A673 (cell line): ENCODE results near the gene SMYD3. TPM values are rescaled to one million over a fixed set of nuclear protein-coding genes. Genes with fewer than 3 reads are reported as not detected.

Experiments
- BruUV-seq: library from RNA; stranded (reverse); fragments of 400-500 nt; replicated peaks from 2 replicates; lab custom pipeline; 2021; lab: Mats Ljungman, UMichigan
- CTCF ChIA-PET: fragments of 300-600 bp; sonication (Branson Sonifier 250); formaldehyde crosslinking; loops from one replicate; lab custom pipeline; 2022; ENCODE audit warnings: antibody characterized with exemption; lab: Charles Lee
- POLR2A ChIA-PET: fragments of 300-600 bp; sonication (Branson Sonifier 250); formaldehyde crosslinking; loops from one replicate; lab custom pipeline; 2022; ENCODE audit warnings: antibody characterized with exemption; ENCODE audit not compliant: low non-redundant PET; lab: Charles Lee
- DNase-seq: peaks from one replicate; pipeline ENCODE4 v3.0.0-alpha.2; 2015; ENCODE audit warnings: low spot score
- H3K27ac ChIP-seq: fragments of 200-600 bp; sonication (generic); 2 replicates; pipeline ENCODE4 v1.5.1; 2016; ENCODE audit warnings: mixed run types, low read depth, mild to moderate bottlenecking, mixed read lengths, antibody characterized with exemption, low read length; ENCODE audit not compliant: poor library complexity, severe bottlenecking
- H3K27me3 ChIP-seq: fragments of 200-600 bp; sonication (generic); replicated peaks from 2 replicates; pipeline ENCODE4 v1.6.1; 2017; ENCODE audit warnings: mixed run types, low read depth, mild to moderate bottlenecking, mixed read lengths, antibody characterized with exemption, low read length; ENCODE audit not compliant: insufficient read depth, poor library complexity
- H3K36me3 ChIP-seq: fragments of 200-600 bp; sonication (generic); 2 replicates; pipeline ENCODE4 v1.6.1; 2016; ENCODE audit warnings: mixed run types, mild to moderate bottlenecking, mixed read lengths, antibody characterized with exemption, low read length; ENCODE audit not compliant: insufficient read depth, poor library complexity, severe bottlenecking
- H3K4me1 ChIP-seq: fragments of 200-600 bp; sonication (generic); 2 replicates; pipeline ENCODE4 v1.6.1; 2017; ENCODE audit warnings: mixed run types, mild to moderate bottlenecking, mixed read lengths, antibody characterized with exemption, low read length; ENCODE audit not compliant: insufficient read depth, poor library complexity, severe bottlenecking
- H3K4me3 ChIP-seq: fragments of 200-600 bp; sonication (generic); 2 replicates; pipeline ENCODE4 v1.5.1; 2016; ENCODE audit warnings: low read depth, mixed run types, mild to moderate bottlenecking, mixed read lengths, low read length; ENCODE audit not compliant: poor library complexity, severe bottlenecking
- H3K9me3 ChIP-seq: fragments of 200-600 bp; sonication (generic); 2 replicates; pipeline ENCODE4 v1.6.1; 2016; ENCODE audit warnings: mixed run types, low read depth, mild to moderate bottlenecking, mixed read lengths, antibody characterized with exemption, low read length; ENCODE audit not compliant: poor library complexity, severe bottlenecking
- CTCF ChIP-seq: fragments of 300-800, 200-600 bp; sonication (generic); conservative IDR thresholded peaks from 2 replicates; pipeline ENCODE4 v1.5.1; 2017; ENCODE audit warnings: low read depth, mild to moderate bottlenecking, antibody characterized with exemption, low read length, moderate library complexity, mixed read lengths
- EZH2 ChIP-seq: fragments of 200-600 bp; sonication (generic); IDR thresholded peaks from 2 replicates; pipeline ENCODE4 v1.6.1; 2017; ENCODE audit warnings: borderline replicate concordance, low read depth, mild to moderate bottlenecking, mixed read lengths, antibody characterized with exemption, low read length; ENCODE audit not compliant: poor library complexity, severe bottlenecking
- intact Hi-C: fragments of 100-400 bp; cut with micrococcal nuclease; formaldehyde crosslinking; loops from one replicate; pipeline ENCODE4 v1.10.0; 2022; ENCODE audit not compliant: unreplicated experiment
- total RNA-seq: library from RNA; stranded (reverse); gene quantifications from 2 replicates; pipeline ENCODE4 v1.2.3, GENCODE V29; 2021

The SMYD3 gene
- total RNA-seq, 1 experiment from 2014 or later, result 29.0 TPM

DNA sequence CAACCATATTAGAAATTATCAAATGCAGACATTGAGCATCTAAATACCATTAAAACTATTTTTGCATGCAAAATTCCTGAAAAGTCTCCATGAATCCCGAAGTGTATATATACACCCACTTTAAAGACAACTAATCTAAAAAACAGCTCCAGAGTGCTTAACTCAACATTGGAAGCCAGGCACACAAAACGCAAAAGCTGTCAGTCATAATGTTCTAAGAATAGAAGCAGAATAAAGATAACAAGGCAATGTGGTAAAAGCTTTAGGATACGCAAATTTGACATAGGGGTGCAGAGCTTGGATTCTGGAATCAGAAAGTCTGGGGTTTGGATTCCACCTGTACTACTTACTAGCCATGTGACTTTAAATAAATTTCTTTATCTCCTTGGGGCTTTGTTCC is 62.5 kb downstream of the SMYD3 start:
- ChIA-PET POLR2A (no interaction called here), CTCF (no interaction called here)
- TF ChIP-seq EZH2, result no peak
- TF ChIP-seq CTCF, result no peak
- no peaks in the 10 kb centered on the region for H3K27me3 ChIP-seq
- no peaks in the 10 kb centered on the region for H3K9me3 ChIP-seq
- no peak for DNase-seq
- H3K4me1 ChIP-seq, result peaks cover 10% of the 10 kb centered on the region
- no TSS peak for BruUV-seq
- intact Hi-C loops, result loop anchor here (10.0 kb wide), 1 partner anchor 560 kb away; no protein-coding TSS in a partner anchor
- no peak overlapping the region for H3K4me3 ChIP-seq
- no peak overlapping the region for H3K27ac ChIP-seq
- no peaks in the 10 kb centered on the region for H3K36me3 ChIP-seq

DNA sequence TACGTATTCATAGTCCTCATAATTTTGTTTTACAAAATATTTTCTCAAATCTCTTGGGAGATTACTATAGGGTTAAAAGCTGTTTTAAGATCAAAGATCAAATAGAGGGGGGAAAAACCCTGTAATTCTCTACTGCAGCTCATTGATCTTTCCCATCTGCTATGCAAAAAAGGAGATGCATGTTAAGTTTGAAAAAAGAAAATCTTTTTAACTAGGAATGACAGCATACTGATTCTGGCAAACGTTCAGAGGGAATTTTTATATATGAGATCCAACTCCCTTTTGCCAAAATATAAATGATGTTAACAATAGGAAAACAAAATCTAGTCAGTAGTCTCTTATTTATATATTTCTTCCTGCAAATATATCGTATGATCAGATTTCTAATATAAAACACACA is 69.1 kb downstream of the SMYD3 start:
- no peaks in the 10 kb centered on the region for H3K36me3 ChIP-seq
- intact Hi-C loops, result no loop called here
- H3K27me3 ChIP-seq, result no peaks in the 10 kb centered on the region
- ChIA-PET POLR2A (no interaction called here), CTCF (no interaction called here)
- H3K27ac ChIP-seq, result no peak overlapping the region
- H3K4me3 ChIP-seq, result no peak overlapping the region
- H3K9me3 ChIP-seq, result no peaks in the 10 kb centered on the region
- TF ChIP-seq CTCF (no peak), EZH2 (no peak)
- H3K4me1 ChIP-seq, result peaks cover 6% of the 10 kb centered on the region
- no TSS peak for BruUV-seq
- no peak for DNase-seq

- no peaks in the 10 kb centered on the region for H3K27me3 ChIP-seq
- ChIA-PET CTCF (interaction anchor here (0.6 kb wide), 1 partner anchor 232 kb away, joined by 3 read pairs; no protein-coding TSS in a partner anchor), POLR2A (no interaction called here)
- intact Hi-C loops, result no loop called here
- no peaks in the 10 kb centered on the region for H3K36me3 ChIP-seq
- H3K9me3 ChIP-seq, result no peaks in the 10 kb centered on the region
- no peak for DNase-seq
- no TSS peak for BruUV-seq
- TF ChIP-seq CTCF, result no peak
- no peak for TF ChIP-seq EZH2
- H3K4me1 ChIP-seq, result peaks cover 11% of the 10 kb centered on the region
- no peak overlapping the region for H3K4me3 ChIP-seq
- no peak overlapping the region for H3K27ac ChIP-seq
Observed at GRCh38 chr1:246435421-246436041, 71.5 kb downstream of the SMYD3 start.
